Progenitor cell of endocrine pancreas (in vitro differentiated cells): ENCODE measurements around the gene EPPIN. TPM values are rescaled to one million over a fixed set of nuclear protein-coding genes. Genes with fewer than 3 reads are reported as not detected.

Source experiments
- DNase-seq: peaks from one replicate; pipeline ENCODE4 v3.0.0; 2021; ENCODE audit warnings: low spot score; ENCODE audit not compliant: unreplicated experiment
- H3K27ac Mint-ChIP-seq: 2 replicates; pipeline ENCODE4 v1.8.0; 2021; ENCODE audit warnings: mild to moderate bottlenecking, moderate library complexity, mixed read lengths
- H3K27me3 Mint-ChIP-seq: 2 replicates; pipeline ENCODE4 v1.8.0; 2021; ENCODE audit warnings: mixed read lengths
- H3K36me3 Mint-ChIP-seq: 2 replicates; pipeline ENCODE4 v1.8.0; 2022; ENCODE audit warnings: mixed read lengths; ENCODE audit not compliant: insufficient read depth
- H3K4me1 Mint-ChIP-seq: 2 replicates; pipeline ENCODE4 v1.8.0; 2021; ENCODE audit warnings: low read depth, mixed read lengths
- H3K4me3 Mint-ChIP-seq: 2 replicates; pipeline ENCODE4 v1.8.0; 2021; ENCODE audit warnings: low read depth, mild to moderate bottlenecking, moderate library complexity, mixed read lengths
- H3K9me3 Mint-ChIP-seq: 2 replicates; pipeline ENCODE4 v1.8.0; 2021; ENCODE audit warnings: low read depth, mixed read lengths
- total RNA-seq: library from RNA; stranded (reverse); gene quantifications from 2 replicates; pipeline ENCODE4 v1.2.1, GENCODE V29; 2021
- TF ChIP-seq, protein P1 (sequence below): fragments of 200-600 bp; sonication (generic); IDR thresholded peaks from one replicate; pipeline ENCODE4 v1.5.0; 2021; ENCODE audit warnings: antibody characterized with exemption, mild to moderate bottlenecking; ENCODE audit not compliant: unreplicated experiment

Gene EPPIN
- total RNA-seq, 1 donor from 2014 or later: not detected

- TF ChIP-seq, protein P1, sequence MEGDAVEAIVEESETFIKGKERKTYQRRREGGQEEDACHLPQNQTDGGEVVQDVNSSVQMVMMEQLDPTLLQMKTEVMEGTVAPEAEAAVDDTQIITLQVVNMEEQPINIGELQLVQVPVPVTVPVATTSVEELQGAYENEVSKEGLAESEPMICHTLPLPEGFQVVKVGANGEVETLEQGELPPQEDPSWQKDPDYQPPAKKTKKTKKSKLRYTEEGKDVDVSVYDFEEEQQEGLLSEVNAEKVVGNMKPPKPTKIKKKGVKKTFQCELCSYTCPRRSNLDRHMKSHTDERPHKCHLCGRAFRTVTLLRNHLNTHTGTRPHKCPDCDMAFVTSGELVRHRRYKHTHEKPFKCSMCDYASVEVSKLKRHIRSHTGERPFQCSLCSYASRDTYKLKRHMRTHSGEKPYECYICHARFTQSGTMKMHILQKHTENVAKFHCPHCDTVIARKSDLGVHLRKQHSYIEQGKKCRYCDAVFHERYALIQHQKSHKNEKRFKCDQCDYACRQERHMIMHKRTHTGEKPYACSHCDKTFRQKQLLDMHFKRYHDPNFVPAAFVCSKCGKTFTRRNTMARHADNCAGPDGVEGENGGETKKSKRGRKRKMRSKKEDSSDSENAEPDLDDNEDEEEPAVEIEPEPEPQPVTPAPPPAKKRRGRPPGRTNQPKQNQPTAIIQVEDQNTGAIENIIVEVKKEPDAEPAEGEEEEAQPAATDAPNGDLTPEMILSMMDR: no peak
- Mint-ChIP-seq H3K36me3 (no peaks in the 10 kb centered on the region), H3K4me3 (no peak within 1 kb of the TSS), H3K9me3 (no peaks in the 10 kb centered on the region), H3K27ac (no peak within 1 kb of the TSS), H3K4me1 (no peaks in the 10 kb centered on the region), H3K27me3 (peaks cover 29% of the 10 kb centered on the region)
- DNase-seq: no peak
Observed at GRCh38 chr20:45539382-45539781, 7.8 kb downstream of the EPPIN start, which contains the start of gene WFDC6. TSS of gene WFDC6 (minus strand) at chr20:45539482. CDS start at chr20:45539407, 75 bp downstream.

GRCh38 chr20:45538209-45538799 is 8.9 kb downstream of the EPPIN start:
- Mint-ChIP-seq H3K9me3 (no peaks in the 10 kb centered on the region), H3K27ac (no peak overlapping the region), H3K36me3 (no peaks in the 10 kb centered on the region), H3K27me3 (peaks cover 20% of the 10 kb centered on the region), H3K4me3 (no peak overlapping the region), H3K4me1 (no peaks in the 10 kb centered on the region)
- TF ChIP-seq, protein P1: peak; percentile 24
- no peak for DNase-seq

DNA sequence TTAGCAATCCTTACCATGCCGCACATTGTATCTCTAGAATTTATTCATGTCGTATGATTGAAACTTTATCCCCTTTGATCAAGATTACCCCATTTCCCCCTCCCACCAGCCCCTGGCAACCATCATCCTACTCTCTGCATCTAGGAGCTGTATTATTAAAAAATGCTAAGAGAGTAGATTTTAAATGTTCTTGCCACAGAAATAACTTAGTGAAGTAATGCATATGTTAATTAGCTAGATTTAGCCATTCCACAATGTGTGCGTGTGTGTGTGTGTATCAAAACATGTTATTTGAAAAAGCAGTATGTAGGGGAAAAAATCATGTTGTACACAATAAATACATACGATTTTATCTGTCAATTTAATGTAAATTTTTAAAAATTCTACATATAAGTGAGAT is 19.9 kb downstream of the EPPIN start:
- DNase-seq: no peak
- Mint-ChIP-seq H3K9me3 (peaks cover 3% of the 10 kb centered on the region), H3K27me3 (peaks cover 36% of the 10 kb centered on the region), H3K4me3 (no peak overlapping the region), H3K4me1 (no peaks in the 10 kb centered on the region), H3K27ac (no peak overlapping the region), H3K36me3 (no peaks in the 10 kb centered on the region)
- TF ChIP-seq, protein P1: no peak

DNA sequence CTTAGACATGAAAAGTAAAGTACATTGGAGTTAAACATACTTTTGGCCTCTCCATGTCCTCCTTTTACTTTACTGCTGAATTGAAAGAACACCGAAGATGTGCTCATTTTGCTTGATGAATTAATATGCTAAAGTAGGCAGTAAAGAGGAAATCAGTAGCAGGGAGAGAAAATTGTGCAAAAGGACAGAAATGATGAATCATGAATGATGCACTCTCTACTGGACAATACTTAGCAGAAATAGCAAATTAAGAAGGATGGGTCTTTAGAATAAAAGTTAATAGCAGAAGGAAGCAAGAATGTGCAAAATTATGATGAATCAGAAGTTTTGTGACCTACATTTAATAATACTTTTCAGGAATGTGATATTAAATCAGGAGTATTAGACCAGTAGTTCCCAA is 23.4 kb downstream of the EPPIN start:
- no peak overlapping the region for H3K27ac Mint-ChIP-seq
- H3K4me3 Mint-ChIP-seq: no peak overlapping the region
- H3K36me3 Mint-ChIP-seq: no peaks in the 10 kb centered on the region
- no peaks in the 10 kb centered on the region for H3K4me1 Mint-ChIP-seq
- no peaks in the 10 kb centered on the region for H3K9me3 Mint-ChIP-seq
- TF ChIP-seq, protein P1: no peak
- H3K27me3 Mint-ChIP-seq: peaks cover 40% of the 10 kb centered on the region
- DNase-seq: no peak

GRCh38 chr20:45518282-45518681 is 28.9 kb downstream of the EPPIN start:
- TF ChIP-seq, protein P1: no peak
- Mint-ChIP-seq H3K4me3 (no peak overlapping the region), H3K36me3 (no peaks in the 10 kb centered on the region), H3K27ac (no peak overlapping the region), H3K27me3 (peaks cover 38% of the 10 kb centered on the region), H3K9me3 (no peaks in the 10 kb centered on the region), H3K4me1 (no peaks in the 10 kb centered on the region)
- no peak for DNase-seq
